ENCODE results near the gene KCNIP4. TPM values are rescaled to one million over a fixed set of nuclear protein-coding genes. Genes with fewer than 3 reads are reported as not detected.

Gene KCNIP4
- total RNA-seq, 1 experiment from 2014 or later: not detected

- in situ Hi-C loops (cut with HindIII; ENCODE audit: low sequenced_read_pairs): no loop called here
- no peak for DNase-seq (ENCODE audit: low spot score)
Observed at GRCh38 chr4:21552455-21552854, 396.1 kb downstream of the KCNIP4 start.

GRCh38 chr4:21544955-21545354 is 403.6 kb downstream of the KCNIP4 start:
- in situ Hi-C loops (cut with HindIII; ENCODE audit: low sequenced_read_pairs): no loop called here
- DNase-seq (ENCODE audit: low spot score): no peak

GRCh38 chr4:21544415-21544814 is 404.2 kb downstream of the KCNIP4 start:
- in situ Hi-C loops (cut with HindIII; ENCODE audit: low sequenced_read_pairs): no loop called here
- peak; percentile 49 for DNase-seq (ENCODE audit: low spot score)

DNA sequence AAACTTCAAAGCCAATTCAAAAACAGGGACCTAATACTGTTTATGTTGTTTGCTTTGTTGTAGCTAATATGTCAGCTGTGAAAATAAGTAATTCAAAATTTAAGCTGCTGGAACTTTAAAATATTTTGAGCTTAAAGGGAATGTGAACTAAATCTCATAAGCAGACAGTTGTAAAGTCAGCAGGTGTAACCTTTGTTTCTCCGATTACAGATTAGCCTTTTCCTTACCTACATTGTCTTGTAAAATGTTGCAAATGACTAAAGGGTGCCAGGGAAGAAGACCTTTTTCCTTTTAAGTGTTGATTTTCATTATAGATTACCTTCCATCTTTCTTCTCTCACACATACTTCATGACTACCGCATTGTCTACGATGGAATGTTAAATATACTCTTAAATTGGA is 405.1 kb downstream of the KCNIP4 start:
- no peak for DNase-seq (ENCODE audit: low spot score)

GRCh38 chr4:21535898-21536297 is 412.7 kb downstream of the KCNIP4 start:
- in situ Hi-C loops (cut with HindIII; ENCODE audit: low sequenced_read_pairs): no loop called here

More for the DNA sequence above, 405.1 kb downstream of the KCNIP4 start:
- in situ Hi-C loops (cut with HindIII; ENCODE audit: low sequenced_read_pairs): no loop called here

DNA sequence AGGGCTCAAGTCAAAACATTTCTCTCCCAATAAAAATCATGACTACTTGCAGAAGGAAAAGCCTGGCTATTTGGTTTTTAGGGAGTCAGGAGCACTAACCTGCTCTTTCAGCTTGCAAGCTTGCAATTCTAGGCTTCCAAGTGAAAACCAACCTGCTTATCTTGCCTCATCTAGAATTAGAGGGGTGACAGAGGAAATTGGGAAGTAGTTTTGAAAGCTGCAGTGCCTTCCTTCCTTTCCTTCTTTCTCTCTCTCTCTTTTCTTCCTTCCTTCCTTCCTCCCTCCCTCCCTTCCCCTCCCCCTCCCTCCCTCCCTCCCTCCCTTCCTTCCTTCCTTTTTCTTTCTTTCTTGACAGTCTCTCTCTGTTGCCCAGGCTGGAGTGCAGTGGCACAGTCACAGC is 417.5 kb downstream of the KCNIP4 start:
- DNase-seq (ENCODE audit: low spot score): no peak
- in situ Hi-C loops (cut with HindIII; ENCODE audit: low sequenced_read_pairs): no loop called here

More at GRCh38 chr4:21535898-21536297, 412.7 kb downstream of the KCNIP4 start:
- DNase-seq (ENCODE audit: low spot score): no peak

- in situ Hi-C loops (cut with HindIII; ENCODE audit: low sequenced_read_pairs): no loop called here
- DNase-seq (ENCODE audit: low spot score): no peak
Observed at GRCh38 chr4:21529214-21529613, 419.4 kb downstream of the KCNIP4 start.

DNA sequence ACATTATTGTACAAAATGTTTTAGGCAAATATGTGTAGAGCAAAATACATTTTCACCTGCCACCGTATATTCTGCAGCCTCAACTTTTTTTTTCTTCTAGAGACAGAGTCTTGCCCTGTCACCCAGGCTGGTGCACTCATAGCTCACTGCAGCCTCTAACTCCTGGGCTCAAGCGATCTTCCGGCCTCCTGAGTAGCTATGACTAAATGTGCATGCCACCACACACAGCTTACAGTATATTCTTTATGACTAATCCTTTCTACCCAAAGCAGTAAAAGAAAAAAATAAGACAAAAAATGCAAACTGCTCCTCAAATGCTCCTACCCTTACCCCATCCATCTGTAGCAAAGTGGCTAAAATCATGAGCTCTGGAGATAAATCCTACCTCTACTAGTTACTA is 426.3 kb downstream of the KCNIP4 start:
- in situ Hi-C loops (cut with HindIII; ENCODE audit: low sequenced_read_pairs): no loop called here
- DNase-seq (ENCODE audit: low spot score): no peak

- DNase-seq (ENCODE audit: low spot score): no peak
- in situ Hi-C loops (cut with HindIII; ENCODE audit: low sequenced_read_pairs): no loop called here
Observed at GRCh38 chr4:21517126-21517859, 431.3 kb downstream of the KCNIP4 start.

DNA sequence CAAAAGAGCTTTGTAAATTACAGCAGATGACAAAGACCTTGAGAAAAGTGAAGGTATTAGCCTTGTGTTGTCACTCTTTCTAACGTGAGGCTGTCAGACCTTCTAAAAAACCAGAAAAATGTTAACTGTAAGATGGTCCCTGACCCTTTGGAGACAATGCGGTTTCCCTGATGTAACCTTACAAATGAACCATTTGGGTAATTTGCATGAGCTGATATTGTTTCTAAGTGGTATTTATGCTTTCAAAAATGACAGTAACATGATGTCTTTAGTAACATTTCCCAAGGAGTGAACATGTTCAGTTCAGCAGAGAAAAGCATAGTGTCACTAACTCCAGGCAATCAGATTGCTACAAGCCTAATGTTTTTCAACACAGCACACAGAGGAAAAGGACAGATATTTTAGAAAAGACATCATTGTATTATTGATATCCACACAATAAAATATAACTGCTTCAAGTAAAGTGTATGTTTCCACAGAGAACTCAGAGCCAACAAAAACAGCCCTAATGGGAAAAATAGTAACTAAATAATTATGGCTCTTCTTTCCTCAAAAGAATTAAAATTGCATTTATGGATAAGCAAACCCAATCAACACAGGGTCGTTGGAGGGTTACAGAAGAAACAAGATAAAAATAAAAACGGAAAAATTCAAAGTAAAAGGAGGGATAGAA is 434.4 kb downstream of the KCNIP4 start:
- in situ Hi-C loops (cut with HindIII; ENCODE audit: low sequenced_read_pairs): no loop called here

DNA sequence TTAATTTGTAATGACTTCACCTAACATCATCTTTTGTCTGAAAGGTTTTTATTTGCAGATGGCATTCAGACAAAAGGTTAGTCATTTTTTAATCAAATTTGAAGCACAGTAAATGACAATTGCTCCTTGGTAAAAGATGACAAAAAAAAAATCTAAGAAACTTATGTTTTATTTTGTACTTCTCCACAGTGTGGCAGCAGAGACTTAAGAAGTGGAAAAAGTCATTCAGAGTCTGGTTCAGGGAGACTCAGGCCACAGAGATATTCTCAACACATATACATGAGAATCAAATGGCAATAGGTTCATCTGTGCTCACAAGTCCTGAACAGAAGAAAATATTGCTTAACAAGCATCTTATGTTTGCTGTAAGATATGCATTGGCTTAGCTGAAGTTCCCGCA is 436.2 kb downstream of the KCNIP4 start:
- in situ Hi-C loops (cut with HindIII; ENCODE audit: low sequenced_read_pairs): no loop called here
- DNase-seq (ENCODE audit: low spot score): peak; percentile 84

More for the DNA sequence above, 434.4 kb downstream of the KCNIP4 start:
- peak; percentile 26 for DNase-seq (ENCODE audit: low spot score)

- in situ Hi-C loops (cut with HindIII; ENCODE audit: low sequenced_read_pairs): no loop called here
- no peak for DNase-seq (ENCODE audit: low spot score)
Observed at GRCh38 chr4:21507439-21507838, 441.1 kb downstream of the KCNIP4 start.

DNA sequence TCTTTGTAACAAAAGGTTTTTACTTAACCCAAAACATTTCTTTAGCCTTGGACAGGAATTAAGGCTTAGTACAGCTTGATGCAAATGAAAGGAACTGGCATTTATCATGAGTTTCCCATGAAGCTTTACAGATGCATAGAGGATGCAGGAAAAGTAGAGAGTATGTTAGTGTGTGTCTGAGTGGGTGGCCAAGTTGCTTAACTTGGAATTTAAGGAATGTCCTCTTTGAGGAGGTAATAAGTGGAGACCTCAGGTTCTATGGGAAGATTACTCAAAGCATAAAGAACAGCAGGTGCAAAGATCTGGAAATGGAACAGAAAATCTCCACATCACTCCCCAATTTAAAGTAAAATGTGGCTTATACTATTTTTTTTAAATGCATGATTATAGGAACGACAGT is 457.9 kb downstream of the KCNIP4 start:
- in situ Hi-C loops (cut with HindIII; ENCODE audit: low sequenced_read_pairs): no loop called here
- no peak for DNase-seq (ENCODE audit: low spot score)

- in situ Hi-C loops (cut with HindIII; ENCODE audit: low sequenced_read_pairs): no loop called here
- no peak for DNase-seq (ENCODE audit: low spot score)
Observed at GRCh38 chr4:21476757-21477156, 471.8 kb downstream of the KCNIP4 start.

DNA sequence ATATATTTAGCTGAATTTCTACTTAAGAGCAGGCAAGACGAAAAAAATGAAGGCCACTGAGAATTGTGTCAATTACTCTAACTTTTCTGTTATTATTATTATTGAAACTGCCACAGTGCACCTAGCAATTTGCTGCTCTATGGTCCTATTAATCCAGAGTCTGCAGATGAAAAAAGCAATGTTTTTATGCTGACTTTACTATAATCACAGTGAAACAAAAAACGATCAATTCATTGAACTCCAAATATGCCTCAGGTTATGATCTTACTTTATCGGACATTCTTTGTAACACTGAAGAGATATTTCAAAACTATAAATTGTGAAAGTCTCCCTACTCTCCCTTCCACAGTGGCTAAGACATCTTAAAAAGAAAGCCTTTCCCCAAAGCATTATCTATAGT is 474.4 kb downstream of the KCNIP4 start:
- DNase-seq (ENCODE audit: low spot score): no peak
- in situ Hi-C loops (cut with HindIII; ENCODE audit: low sequenced_read_pairs): no loop called here

GRCh38 chr4:21470535-21470934 is 478.0 kb downstream of the KCNIP4 start:
- in situ Hi-C loops (cut with HindIII; ENCODE audit: low sequenced_read_pairs): no loop called here
- no peak for DNase-seq (ENCODE audit: low spot score)

DNA sequence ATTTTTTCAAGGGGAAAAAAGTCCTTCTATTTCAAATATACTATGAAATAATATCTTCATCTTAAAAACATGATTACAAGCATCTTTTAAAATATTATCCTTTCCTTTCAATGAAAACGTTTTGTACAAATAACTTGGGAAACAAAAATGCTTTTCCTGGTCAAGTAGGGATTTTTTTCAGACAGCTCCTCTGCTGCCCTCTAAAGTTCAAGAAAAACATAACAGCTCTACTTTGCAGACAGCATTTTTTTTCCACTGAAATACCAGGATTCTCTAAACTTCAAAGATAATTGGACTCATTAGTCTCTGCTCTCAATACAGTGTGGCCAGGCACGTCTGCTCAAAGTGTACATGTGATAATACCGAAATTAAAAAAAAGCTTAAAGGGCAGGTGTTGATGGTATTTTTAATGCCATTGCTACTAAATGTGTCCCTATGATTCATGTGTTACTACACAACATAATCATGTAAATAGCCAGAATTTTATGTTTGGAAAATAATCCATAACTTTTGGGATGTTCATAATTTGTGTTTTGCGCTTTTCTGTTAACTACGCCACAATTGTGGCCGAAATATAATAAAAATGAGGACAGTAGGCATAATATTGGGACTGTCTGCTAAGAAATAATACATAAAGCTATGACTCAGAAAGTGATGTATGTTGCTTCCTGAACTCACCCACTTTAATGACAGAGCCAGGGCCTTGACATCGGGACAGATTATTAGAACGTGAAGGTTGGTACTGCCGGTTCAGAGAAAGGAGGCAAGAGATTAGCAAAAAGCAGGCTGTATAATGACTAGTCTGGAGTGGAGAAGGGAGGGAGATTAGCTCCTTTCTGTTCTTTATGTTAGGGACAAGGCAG is 478.9 kb downstream of the KCNIP4 start:
- in situ Hi-C loops (cut with HindIII; ENCODE audit: low sequenced_read_pairs): no loop called here
- DNase-seq (ENCODE audit: low spot score): peak; percentile 66

GRCh38 chr4:21467551-21467950 is 481.0 kb downstream of the KCNIP4 start:
- in situ Hi-C loops (cut with HindIII; ENCODE audit: low sequenced_read_pairs): no loop called here
- DNase-seq (ENCODE audit: low spot score): no peak

GRCh38 chr4:21457086-21457840 is 491.3 kb downstream of the KCNIP4 start:
- in situ Hi-C loops (cut with HindIII; ENCODE audit: low sequenced_read_pairs): no loop called here
- DNase-seq (ENCODE audit: low spot score): peak; percentile 91

Data from G401 (cell line).